Cardiac septum (tissue), 1 donor: ENCODE data around the gene EVL. TPM values are rescaled to one million over a fixed set of nuclear protein-coding genes. Genes with fewer than 3 reads are reported as not detected.
"Not testable (repeated sequence)": the region's sequence is repeated elsewhere in the genome, so short reads cannot be mapped to it uniquely, and the experiment has no call there.

ENCODE experiments used
- DNase-seq: peaks from one replicate; pipeline ENCODE4 v3.0.0-alpha.2; 2020; ENCODE audit warnings: low spot score
- intact Hi-C: fragments of 100-400 bp; cut with DNase I; formaldehyde crosslinking; loops from one replicate; pipeline ENCODE4 v1.14.0; 2022
- total RNA-seq: library from RNA; stranded (reverse); fragmentation: NEBNext Ultra II Directional; extraction: Animal tissue kit (Norgen Biotek cat#: 25700); gene quantifications from one replicate; pipeline ENCODE4 v1.2.1, GENCODE V29; 2021
- donor health status: DM: no; HTN: no; CAD: no.

The EVL gene
- total RNA-seq, 1 donor from 2014 or later: 46.3 TPM

DNA sequence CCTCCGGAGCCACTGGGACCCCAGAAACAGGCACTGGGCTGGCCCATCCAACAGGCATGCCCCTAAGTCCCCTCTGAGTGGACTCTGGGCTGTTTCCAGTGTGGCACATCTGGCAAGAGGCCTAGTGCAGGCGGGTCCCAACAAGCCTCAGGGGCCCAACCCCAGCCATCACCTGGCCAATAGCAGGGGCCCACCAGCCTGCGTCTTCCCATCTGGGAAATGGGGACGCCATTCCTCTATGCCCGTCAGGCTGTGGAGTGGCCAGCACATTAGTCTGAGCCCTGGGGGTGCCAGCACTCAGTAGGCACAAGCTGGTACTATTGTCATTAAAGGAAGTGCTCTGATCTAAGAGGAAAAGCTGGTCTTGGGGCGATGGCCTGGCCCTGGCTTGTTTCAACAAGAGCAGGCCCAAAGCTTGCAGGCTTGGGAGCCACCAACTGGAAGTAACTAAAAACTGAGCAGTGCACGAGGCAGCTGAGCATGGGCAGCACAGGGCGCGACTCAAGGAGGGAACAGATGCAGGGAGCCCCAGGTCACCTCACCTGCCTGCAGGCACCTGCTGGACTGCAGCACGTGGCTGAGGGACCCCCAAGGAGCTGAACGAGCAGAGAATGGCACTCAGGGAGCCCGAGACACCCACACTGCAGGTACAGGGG, 85.8 kb downstream of the EVL start:
- DNase-seq: no peak
- intact Hi-C loops: no loop called here

DNA sequence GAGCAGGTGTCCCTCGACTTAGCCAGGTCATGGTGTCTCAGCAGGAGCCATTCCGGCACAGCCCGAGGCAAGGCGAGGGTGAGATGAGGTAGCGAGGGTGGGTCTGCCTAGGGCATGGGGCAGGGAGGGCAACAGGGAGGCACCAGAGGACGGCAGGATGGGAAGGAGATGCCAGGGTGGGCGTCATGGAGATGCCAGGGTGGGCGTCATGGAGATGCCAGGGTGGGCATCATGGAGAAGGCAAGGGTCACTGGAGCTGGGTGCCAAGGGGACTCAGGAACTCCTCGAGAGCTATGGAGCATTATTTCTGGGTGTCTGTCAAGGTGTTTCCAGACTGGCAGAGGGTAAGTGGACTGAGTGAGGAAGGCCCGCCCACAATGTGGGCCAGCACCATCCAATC, 86.9 kb downstream of the EVL start:
- no peak for DNase-seq

DNA sequence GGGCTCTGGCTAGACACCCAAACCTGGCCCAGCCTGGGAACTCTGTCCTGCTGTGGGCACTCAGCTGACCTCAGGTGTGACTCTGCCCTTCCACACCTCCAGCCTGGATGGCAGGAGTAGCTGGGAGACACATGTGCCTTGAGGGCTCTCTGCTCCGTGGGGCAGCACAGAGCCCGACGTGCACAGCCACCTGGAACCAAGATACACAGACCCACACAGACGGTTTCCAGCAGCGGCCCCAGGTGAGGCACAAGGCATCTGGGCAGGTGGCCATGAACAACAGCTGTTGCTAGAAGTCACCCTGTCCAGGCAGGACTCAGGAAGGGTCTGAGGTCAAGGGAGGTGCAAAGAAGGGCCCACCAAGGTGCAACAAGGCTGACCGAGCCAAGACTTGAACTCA, 88.3 kb downstream of the EVL start:
- no peak for DNase-seq
- intact Hi-C loops: no loop called here

More for the DNA sequence above, 86.9 kb downstream of the EVL start:
- intact Hi-C loops: no loop called here

DNA sequence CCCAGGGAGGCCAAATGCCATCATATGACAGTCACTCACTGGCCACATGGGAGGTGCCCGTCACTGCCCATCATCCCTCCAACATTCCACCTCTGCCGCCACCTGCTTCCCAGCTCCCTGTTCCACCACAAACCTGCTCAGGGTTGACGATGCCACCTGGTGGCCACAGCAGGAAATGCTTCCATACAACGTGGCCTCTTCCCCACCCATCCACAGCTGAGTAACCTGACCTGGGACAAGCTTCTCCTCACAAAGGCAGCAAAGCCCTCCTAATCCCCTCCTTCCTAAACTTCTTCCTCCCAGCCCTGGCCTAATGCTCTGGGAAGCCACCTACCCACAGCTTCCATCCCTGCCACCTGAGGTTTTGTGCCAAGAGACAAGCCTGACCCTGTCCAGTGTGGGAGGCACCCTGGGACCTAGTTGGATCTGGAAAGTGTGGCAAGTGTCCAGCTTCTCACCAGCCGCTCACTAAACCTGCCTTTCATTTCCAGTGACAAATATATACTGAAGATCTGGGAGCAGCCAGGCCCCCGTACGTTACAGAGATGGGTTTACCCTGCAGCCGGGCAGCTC, 89.9 kb downstream of the EVL start:
- intact Hi-C loops: no loop called here
- DNase-seq: no peak

GRCh38 chr14:100155756-100156616, 90.8 kb downstream of the EVL start:
- intact Hi-C loops: no loop called here
- no peak for DNase-seq

- intact Hi-C loops: no loop called here
- no peak for DNase-seq
Measured at GRCh38 chr14:100156776-100157175, 91.6 kb downstream of the EVL start.

- intact Hi-C loops, DNase-seq: not testable (repeated sequence)
Measured at GRCh38 chr14:100157548-100158232, 92.5 kb downstream of the EVL start.

DNA sequence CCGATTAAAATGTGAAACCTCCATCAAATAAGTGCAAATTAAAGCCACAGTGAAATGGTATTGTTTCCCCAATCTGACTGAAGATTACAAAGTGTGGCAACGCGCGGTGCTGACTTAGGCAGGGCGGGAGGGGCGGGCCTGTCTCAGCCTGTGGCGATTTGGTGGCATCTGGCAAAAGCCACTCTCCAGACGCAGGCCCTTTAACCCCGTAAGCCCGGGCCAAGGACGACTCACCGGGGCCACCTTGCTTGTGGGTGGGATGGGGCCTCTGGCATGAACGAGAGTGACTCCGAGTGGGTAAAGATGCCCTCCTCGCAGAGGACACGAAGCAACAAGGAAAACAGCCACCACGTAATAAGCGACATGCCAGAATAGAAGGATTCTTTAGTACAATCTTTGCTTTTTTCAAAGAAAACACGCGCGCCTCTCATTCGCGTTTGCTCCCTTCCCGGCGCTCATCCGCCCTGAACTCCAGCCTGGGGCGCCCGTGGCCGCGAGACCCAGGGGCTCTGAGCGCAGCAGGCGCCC, 93.4 kb downstream of the EVL start:
- intact Hi-C loops: no loop called here
- no peak for DNase-seq

DNA sequence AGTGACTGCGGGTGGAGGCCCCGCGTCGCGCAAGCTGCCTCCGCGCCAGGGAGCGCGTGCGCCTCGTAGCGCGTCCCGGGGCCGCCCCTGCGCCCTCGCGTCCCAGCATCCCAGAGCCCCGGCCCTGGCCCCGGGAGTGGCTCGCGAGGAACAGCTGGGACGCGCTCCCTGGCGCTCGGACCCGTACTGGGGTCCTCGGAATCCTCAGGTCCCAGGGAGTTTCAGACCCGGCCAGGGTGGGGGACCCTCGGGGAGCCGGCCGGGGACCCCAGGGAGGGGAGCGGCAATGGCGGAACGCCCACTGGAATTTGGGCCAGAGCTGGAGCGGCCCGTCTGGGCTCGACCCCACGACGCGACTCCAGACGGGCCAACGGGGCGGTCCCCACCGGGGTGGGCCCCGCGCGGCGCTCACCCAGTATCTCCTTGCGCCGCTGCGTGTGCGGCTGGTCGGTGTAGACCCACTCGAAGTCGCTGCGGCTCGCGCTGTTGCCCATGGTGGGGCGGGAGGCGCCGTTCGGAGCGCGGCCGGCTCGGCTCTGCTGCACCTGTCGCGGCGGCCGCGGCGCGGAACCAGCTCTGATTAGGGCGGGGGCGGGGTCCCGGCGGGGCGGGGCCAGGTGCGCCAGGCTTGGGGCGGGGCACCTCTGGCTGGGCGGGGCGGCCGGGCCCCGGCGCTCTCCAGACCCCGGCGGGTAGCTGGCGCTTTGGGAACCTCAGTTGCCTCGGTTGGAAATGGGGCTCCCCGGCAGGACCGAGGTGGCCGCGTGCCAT, 94.1 kb downstream of the EVL start, which contains the start of gene DEGS2:
TSS of gene DEGS2 (minus strand) at position 552 of the 771 bp plus-strand sequence. CDS start at position 494, 58 bp downstream.
- DNase-seq: no peak

GRCh38 chr14:100159865-100160533, 94.8 kb downstream of the EVL start:
- intact Hi-C loops: no loop called here
- DNase-seq: no peak

More for the DNA sequence above, 94.1 kb downstream of the EVL start, which contains the start of gene DEGS2:
- intact Hi-C loops: no loop called here

- intact Hi-C loops: no loop called here
- no peak for DNase-seq
Measured at GRCh38 chr14:100160534-100160916, 95.3 kb downstream of the EVL start.

DNA sequence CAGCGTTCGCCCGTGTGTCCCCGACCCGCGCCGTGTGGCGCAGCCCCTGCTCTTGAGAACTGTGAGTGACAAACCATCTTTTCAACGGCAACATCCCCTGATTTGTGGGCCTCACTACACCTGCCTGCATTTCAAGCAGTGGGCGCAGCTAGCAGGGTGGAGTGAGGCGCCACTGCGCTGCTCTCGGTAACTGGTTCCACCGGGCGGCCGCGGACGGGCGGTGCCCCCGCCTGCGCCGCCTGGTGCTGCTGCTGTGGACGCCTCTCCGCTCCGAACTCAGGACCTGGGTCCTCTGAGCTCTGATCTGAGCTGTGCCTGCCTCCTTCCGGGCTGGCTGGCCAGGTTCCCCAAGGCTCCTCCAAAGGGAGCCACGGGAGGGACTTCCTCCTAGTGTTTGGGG, 100.2 kb downstream of the EVL start:
- DNase-seq: no peak
- intact Hi-C loops: no loop called here

DNA sequence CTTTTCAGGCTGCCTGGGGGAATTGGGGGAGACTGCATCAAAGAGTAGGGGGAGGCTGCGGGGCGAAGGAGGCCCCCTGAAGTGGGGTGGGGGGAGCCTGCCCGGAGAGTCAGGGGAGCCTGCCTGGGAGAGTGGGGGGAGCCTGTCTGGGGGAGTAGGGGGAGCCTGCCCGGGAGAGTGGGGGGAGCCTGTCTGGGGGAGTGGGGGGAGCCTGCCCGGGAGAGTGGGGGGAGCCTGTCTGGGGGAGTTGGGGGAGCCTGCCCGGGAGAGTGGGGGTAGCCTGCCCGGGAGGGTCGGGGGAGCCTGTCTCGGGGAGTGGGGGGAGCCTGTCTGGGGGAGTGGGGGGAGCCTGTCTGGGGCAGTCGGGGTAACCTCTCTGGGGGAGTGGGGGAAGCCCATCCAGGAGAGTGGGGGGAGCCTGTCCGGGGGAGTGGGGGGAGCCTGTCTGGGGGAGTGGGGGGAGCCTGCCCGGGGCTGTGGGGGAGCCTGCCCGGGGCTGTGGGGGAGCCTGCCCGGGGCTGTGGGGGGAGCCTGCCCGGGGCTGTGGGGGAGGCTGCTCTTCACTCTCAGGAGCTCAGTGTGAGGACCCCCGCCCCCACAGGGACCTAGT, 100.7 kb downstream of the EVL start:
- DNase-seq: no peak

DNA sequence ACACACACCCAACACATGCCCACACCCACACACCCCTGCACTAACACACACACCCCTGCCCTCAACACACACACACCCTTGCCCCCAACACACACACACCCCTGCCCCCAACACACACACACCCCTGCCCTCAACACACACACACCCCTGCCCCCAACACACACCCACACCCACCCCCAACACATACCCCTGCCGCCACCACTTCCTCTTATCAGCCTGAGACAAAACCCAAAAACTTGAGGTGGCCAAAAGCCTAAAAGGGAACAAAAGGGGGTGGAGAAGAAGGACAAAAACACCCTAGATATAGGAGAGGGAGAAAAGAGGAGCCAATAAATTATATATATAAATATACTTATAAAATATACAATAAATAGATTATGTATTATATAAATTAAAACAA, 103.3 kb downstream of the EVL start:
- intact Hi-C loops: no loop called here
- DNase-seq: no peak

More for the DNA sequence above, 100.7 kb downstream of the EVL start:
- intact Hi-C loops: no loop called here

GRCh38 chr14:100170880-100171279, 105.7 kb downstream of the EVL start:
- intact Hi-C loops: no loop called here
- DNase-seq: no peak

DNA sequence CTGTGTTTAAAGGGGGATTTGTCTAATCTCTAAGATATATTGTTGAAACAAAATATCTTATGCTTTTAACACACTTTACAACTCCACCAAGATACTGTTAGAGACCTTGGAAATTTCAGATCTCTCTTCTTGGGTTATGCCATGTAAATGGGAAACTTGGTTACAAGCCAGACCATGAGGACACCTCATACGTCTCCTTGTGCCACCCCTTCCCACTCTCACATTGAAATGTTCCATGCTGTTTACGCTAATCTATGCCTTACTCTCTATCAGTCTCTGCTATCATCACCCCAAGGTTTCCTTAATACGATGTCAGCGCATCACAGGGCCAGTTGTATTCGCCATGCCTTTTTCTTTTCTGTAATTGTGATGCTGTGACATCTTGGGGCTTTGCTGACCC, 107.6 kb downstream of the EVL start:
- intact Hi-C loops: no loop called here
- DNase-seq: no peak

DNA sequence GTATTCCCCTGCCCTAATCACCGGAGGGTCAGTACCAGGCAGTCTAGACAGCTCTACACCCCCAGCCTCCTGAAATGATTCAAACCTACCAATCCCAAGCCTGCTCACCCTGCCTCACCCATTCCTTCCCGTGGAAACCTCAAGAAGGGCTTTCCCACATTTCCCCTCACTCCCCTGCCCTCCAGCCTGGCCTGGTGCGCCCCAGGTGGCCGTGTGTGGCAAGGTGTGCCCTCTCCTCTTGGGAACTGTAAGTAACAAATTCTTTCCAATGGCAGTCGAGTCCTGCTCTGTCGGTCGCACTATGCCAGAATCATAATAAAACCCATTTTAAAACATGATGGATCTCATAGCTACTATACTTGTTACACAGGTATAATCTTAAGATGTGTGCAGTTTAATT, 108.1 kb downstream of the EVL start:
- intact Hi-C loops: no loop called here

DNA sequence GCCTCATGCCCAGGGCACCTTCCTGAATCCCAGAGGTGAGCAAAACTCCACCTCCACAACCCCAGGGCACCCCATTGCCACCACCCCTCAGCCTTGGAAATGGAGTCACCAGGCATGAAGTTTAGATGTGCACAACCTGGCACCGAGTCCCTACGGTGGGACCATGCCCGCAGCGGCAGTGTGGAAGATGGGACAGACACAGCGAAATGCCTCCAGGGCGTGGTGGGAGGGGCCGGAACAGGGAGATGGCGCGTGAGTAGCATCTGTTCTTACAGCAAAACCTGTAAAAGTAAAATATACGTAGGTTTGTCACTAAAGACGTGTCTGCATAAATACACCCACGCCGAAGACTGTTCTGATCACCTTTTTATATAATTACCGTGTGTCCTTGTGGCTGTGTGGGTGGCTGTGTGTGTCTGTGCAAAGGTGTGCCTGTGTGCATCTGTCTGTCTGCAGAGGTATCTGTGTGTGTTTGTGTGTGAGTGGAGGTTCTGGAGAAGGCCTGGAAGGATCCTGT, 111.6 kb downstream of the EVL start:
- intact Hi-C loops: no loop called here
- DNase-seq: no peak

More for the DNA sequence above, 108.1 kb downstream of the EVL start:
- DNase-seq: no peak
